ENCODE results near the gene NBR1. TPM values are rescaled to one million over a fixed set of nuclear protein-coding genes. Genes with fewer than 3 reads are reported as not detected.
"Not testable (repeated sequence)": the region's sequence is repeated elsewhere in the genome, so short reads cannot be mapped to it uniquely, and the experiment has no call there.

The NBR1 gene
- total and polyA plus RNA-seq, 2 of the 4 experiments (the other 2 are of a cell fraction) = 52.4 to 132 TPM

DNA sequence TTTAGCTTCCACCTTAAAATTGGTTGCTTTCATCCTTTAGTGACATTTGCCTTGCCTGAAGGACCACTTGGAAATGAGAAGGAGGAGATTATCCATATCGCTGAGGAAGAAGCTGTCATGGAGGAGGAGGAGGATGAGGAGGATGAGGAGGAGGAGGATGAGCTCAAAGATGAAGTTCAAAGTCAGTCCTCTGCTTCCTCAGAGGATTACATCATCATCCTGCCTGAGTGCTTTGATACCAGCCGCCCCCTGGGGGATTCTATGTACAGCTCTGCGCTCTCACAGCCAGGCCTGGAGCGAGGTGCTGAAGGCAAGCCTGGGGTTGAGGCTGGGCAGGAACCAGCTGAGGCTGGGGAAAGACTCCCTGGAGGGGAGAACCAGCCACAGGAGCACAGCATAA is 29.1 kb downstream of the NBR1 start:
- Histone ChIP-seq H2AK9ac (replicated peaks; ENCODE audit: low read depth, low read length, poor library complexity) (no peak overlapping the region), H3K4me3 (ENCODE audit: insufficient read depth, low read depth, low read length) (no peak overlapping the region), H2BK20ac (ENCODE audit: low read depth, low read length) (no peak overlapping the region), H4K91ac (ENCODE audit: insufficient read depth, low read depth, low read length) (no peak overlapping the region), H3K9ac (ENCODE audit: low read depth, low read length) (no peak overlapping the region), H3K4me1 (ENCODE audit: control insufficient read depth, insufficient read depth, low read length) (no peaks in the 10 kb centered on the region), H4K8ac (ENCODE audit: low read depth in 2 of 2, low read length in 2 of 2) (no peak overlapping the region), H2BK15ac (ENCODE audit: low read depth, low read length) (no peak overlapping the region), H3K27me3 (ENCODE audit: control insufficient read depth, insufficient read depth, low read length) (no peaks in the 10 kb centered on the region), H2AK5ac (ENCODE audit: low read depth, low read length) (no peak overlapping the region), H3K79me1 (ENCODE audit: low read depth in 1 of 2, low read length in 2 of 2) (peaks cover 0 to 10% of the 10 kb centered on the region in 2 experiments; a peak in 2 of 4 replicates), H3K27ac (ENCODE audit: insufficient read depth, low read length) (no peak overlapping the region), H3K14ac (replicated peaks; ENCODE audit: low read depth, low read length) (no peak overlapping the region), H4K20me1 (ENCODE audit: insufficient read depth, low read length) (no peaks in the 10 kb centered on the region), H2AFZ (replicated peaks; ENCODE audit: low read length, poor library complexity) (no peak overlapping the region), H2BK5ac (ENCODE audit: low read depth, low read length, poor library complexity, severe bottlenecking) (no peak overlapping the region), H3K36me3 (ENCODE audit: control insufficient read depth, insufficient read depth, low read length) (peaks cover 70% of the 10 kb centered on the region), H3K23ac (ENCODE audit: low read depth, low read length) (no peak overlapping the region), H3K9me1 (ENCODE audit: insufficient read depth, low read length) (no peaks in the 10 kb centered on the region; the same call in 1 of the 2 replicates), H4K5ac (ENCODE audit: low read depth, low read length) (no peak overlapping the region), H2BK120ac (ENCODE audit: low read depth, low read length) (no peak overlapping the region), H3K18ac (ENCODE audit: low read depth, low read length) (no peak overlapping the region), H3K4me2 (ENCODE audit: low read depth, low read length) (no peak overlapping the region), H3K56ac (ENCODE audit: extremely low read depth, insufficient read depth, low read length) (no peak overlapping the region), H3K4ac (ENCODE audit: low read depth, low read length) (no peak overlapping the region), H3K9me3 (ENCODE audit: control insufficient read depth, insufficient read depth, low read length) (no peaks in the 10 kb centered on the region)
- DNase-seq = no peak
- ChIA-PET CTCF (interaction anchor here (2.2 kb wide), 1 partner anchor 11 kb away, joined by 7 read pairs; no protein-coding TSS in a partner anchor), POLR2A (ENCODE audit: unreplicated experiment) (no interaction called here)
- intact Hi-C loops (cut with micrococcal nuclease) (no loop called here), in situ Hi-C loops (cut with MboI; ENCODE audit: low sequenced_read_pairs) (loop anchor here (25.0 kb wide), 1 partner anchor 112 kb away; no protein-coding TSS in a partner anchor), dilution Hi-C loops (cut with HindIII; ENCODE audit: low sequenced_read_pairs, unreplicated experiment) (no loop called here)
- TF ChIP-seq, protein P1, sequence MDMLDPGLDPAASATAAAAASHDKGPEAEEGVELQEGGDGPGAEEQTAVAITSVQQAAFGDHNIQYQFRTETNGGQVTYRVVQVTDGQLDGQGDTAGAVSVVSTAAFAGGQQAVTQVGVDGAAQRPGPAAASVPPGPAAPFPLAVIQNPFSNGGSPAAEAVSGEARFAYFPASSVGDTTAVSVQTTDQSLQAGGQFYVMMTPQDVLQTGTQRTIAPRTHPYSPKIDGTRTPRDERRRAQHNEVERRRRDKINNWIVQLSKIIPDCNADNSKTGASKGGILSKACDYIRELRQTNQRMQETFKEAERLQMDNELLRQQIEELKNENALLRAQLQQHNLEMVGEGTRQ (IDR thresholded peaks at IDR 0.05; ENCODE audit: low read depth, low read length) = no peak
- 0 out of 2 replicates have a peak, but pooled peaks have one; percentile 2 for TF ChIP-seq CEBPB (IDR thresholded peaks at IDR 0.05; ENCODE audit: low read depth, low read length)
- 100% methylated on average over 2 of the region's 4 CpGs; no CpG with 5 or more reads in 1 of the 2 experiments for WGBS, 2 experiments (ENCODE audit: extremely low coverage in 2 of 2, insufficient read length in 1 of 2)
- ATAC-seq (ENCODE audit: low read depth) = no peak
- no TSS peak for BruUV-seq (replicated peaks)

DNA sequence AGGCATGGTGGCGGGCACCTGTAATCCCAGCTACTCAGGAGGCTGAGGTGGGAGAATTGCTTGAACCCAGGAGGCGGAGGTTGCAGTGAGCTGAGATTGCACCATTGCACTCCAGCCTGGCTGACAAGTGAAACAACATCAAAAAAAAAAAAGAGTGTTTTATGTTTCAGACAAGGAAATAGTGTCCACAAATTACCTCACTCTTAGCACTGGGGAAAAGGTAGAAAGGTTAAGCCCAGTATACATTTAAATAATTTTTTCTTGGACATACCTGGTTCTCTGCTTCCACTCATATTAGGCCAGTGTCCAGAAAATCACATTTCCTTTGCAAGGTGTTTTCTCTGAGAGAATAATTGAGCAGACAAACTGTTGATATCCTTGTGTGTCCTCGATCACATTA is 32.0 kb downstream of the NBR1 start:
- H3K27ac ChIP-seq (ENCODE audit: insufficient read depth, low read length); H4K5ac ChIP-seq (ENCODE audit: low read depth, low read length); H3K4me2 ChIP-seq (ENCODE audit: low read depth, low read length); H2BK120ac ChIP-seq (ENCODE audit: low read depth, low read length); H3K27me3 ChIP-seq (ENCODE audit: control insufficient read depth, insufficient read depth, low read length); ATAC-seq (ENCODE audit: low read depth); H3K9me3 ChIP-seq (ENCODE audit: control insufficient read depth, insufficient read depth, low read length); dilution Hi-C loops (cut with HindIII; ENCODE audit: low sequenced_read_pairs, unreplicated experiment); H2BK15ac ChIP-seq (ENCODE audit: low read depth, low read length); H2BK5ac ChIP-seq (ENCODE audit: low read depth, low read length, poor library complexity, severe bottlenecking); H3K14ac ChIP-seq (replicated peaks; ENCODE audit: low read depth, low read length); H3K4me3 ChIP-seq (ENCODE audit: insufficient read depth, low read depth, low read length); H2BK20ac ChIP-seq (ENCODE audit: low read depth, low read length); H4K91ac ChIP-seq (ENCODE audit: insufficient read depth, low read depth, low read length); H3K4ac ChIP-seq (ENCODE audit: low read depth, low read length); H3K79me1 ChIP-seq (ENCODE audit: low read depth in 1 of 2, low read length in 2 of 2); H3K4me1 ChIP-seq (ENCODE audit: control insufficient read depth, insufficient read depth, low read length); H2AK9ac ChIP-seq (replicated peaks; ENCODE audit: low read depth, low read length, poor library complexity); H2AFZ ChIP-seq (replicated peaks; ENCODE audit: low read length, poor library complexity); DNase-seq; H3K9ac ChIP-seq (ENCODE audit: low read depth, low read length); H3K23ac ChIP-seq (ENCODE audit: low read depth, low read length); H4K8ac ChIP-seq (ENCODE audit: low read depth in 2 of 2, low read length in 2 of 2); intact Hi-C loops (cut with micrococcal nuclease); BruUV-seq (replicated peaks); H3K18ac ChIP-seq (ENCODE audit: low read depth, low read length); H3K9me1 ChIP-seq (ENCODE audit: insufficient read depth, low read length); H3K56ac ChIP-seq (ENCODE audit: extremely low read depth, insufficient read depth, low read length); H2AK5ac ChIP-seq (ENCODE audit: low read depth, low read length); CTCF ChIA-PET; H4K20me1 ChIP-seq (ENCODE audit: insufficient read depth, low read length): not testable (repeated sequence)
- POLR2A ChIA-PET (ENCODE audit: unreplicated experiment) = interaction anchor here (1.3 kb wide), 1 partner anchor 9 kb away, joined by 5 read pairs; the partner anchor contains the start of gene TMEM106A
- WGBS, 2 experiments (ENCODE audit: extremely low coverage in 2 of 2, insufficient read length in 1 of 2) = no CpG with 5 or more reads among the region's 3 CpGs
- peaks cover 59% of the 10 kb centered on the region for H3K36me3 ChIP-seq (ENCODE audit: control insufficient read depth, insufficient read depth, low read length)
- in situ Hi-C loops (cut with MboI; ENCODE audit: low sequenced_read_pairs) = loop anchor here (25.0 kb wide), 1 partner anchor 109 kb away; no protein-coding TSS in a partner anchor
